Activated effector memory CD4-positive, alpha-beta T cell treated with anti-CD3 and anti-CD28 coated beads, Interleukin-2, amount 50 U/mL, for 16 hours (primary cell): Measurements from ENCODE around the gene BIK.

Experiments
- DNase-seq: peaks from one replicate; pipeline ENCODE4 v3.0.0-alpha.2; 2020

The BIK gene

GRCh38 chr22:43106302-43106701, 4.2 kb upstream of the BIK start:
- DNase-seq: no peak

- DNase-seq: no peak
Measured at GRCh38 chr22:43109511-43109910, 1.0 kb upstream of the BIK start.

GRCh38 chr22:43109921-43110443, 568 bp upstream of the BIK start:
- no peak for DNase-seq

GRCh38 chr22:43110927-43111623, 525 bp downstream of the BIK start:
- DNase-seq: peak; percentile 79

GRCh38 chr22:43113526-43114251, 3.1 kb downstream of the BIK start:
- DNase-seq: no peak

GRCh38 chr22:43114958-43115357, 4.4 kb downstream of the BIK start:
- no peak for DNase-seq

GRCh38 chr22:43116932-43117331, 6.4 kb downstream of the BIK start:
- DNase-seq: no peak

GRCh38 chr22:43118024-43118849, 7.7 kb downstream of the BIK start:
- no peak for DNase-seq

GRCh38 chr22:43118953-43119458, 8.5 kb downstream of the BIK start:
- no peak for DNase-seq

- DNase-seq: no peak
Measured at GRCh38 chr22:43126501-43127165, 16.1 kb downstream of the BIK start.

GRCh38 chr22:43127166-43127908, 16.8 kb downstream of the BIK start:
- no peak for DNase-seq

GRCh38 chr22:43128116-43128515, 17.6 kb downstream of the BIK start:
- DNase-seq: no peak

GRCh38 chr22:43128928-43129424, 18.4 kb downstream of the BIK start:
- DNase-seq: no peak

- DNase-seq: no peak
Measured at GRCh38 chr22:43129426-43130425, 19.2 kb downstream of the BIK start.

GRCh38 chr22:43131773-43132501, 21.4 kb downstream of the BIK start:
- no peak for DNase-seq

- DNase-seq: no peak
Measured at GRCh38 chr22:43133401-43133800, 22.9 kb downstream of the BIK start.

- DNase-seq: no peak
Measured at GRCh38 chr22:43134553-43134952, 24.0 kb downstream of the BIK start.

- DNase-seq: no peak
Measured at GRCh38 chr22:43135565-43135964, 25.0 kb downstream of the BIK start.

- DNase-seq: peak; percentile 76
Measured at GRCh38 chr22:43136255-43136654, 25.7 kb downstream of the BIK start.

GRCh38 chr22:43136801-43137200, 26.3 kb downstream of the BIK start:
- DNase-seq: no peak
